ENCODE measurements around the gene INSL3.
"Not testable (repeated sequence)": the region's sequence is repeated elsewhere in the genome, so short reads cannot be mapped to it uniquely, and the experiment has no call there.

The INSL3 gene

DNA sequence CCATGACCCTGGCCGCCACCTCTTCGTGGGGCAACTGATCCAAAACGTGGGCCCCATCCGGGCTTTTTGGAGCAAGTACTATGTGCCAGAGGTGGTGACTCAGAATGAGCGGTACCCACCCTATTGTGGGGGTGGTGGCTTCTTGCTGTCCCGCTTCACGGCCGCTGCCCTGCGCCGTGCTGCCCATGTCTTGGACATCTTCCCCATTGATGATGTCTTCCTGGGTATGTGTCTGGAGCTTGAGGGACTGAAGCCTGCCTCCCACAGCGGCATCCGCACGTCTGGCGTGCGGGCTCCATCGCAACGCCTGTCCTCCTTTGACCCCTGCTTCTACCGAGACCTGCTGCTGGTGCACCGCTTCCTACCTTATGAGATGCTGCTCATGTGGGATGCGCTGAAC, 9.6 kb downstream of the INSL3 start:
- no peak for FAIRE-seq

DNA sequence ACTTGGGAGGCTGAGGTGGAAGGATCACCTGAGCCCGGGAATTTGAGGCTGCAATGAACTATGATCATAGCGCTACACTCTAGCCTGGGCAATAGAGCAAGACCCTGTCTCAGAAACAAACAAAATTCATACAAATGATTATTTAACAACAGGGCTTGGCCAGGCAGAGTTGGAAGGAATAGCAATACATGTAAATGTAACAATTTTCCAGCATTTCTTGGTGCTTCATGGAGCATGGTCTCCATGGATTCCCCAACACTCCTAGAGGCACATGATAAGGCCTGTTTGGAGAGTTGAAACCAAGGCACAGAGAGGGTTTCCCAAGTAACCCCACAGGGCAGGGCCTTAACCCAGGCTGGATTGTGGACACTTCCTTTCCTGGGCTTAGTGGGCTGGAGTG, 10.2 kb downstream of the INSL3 start:
- FAIRE-seq, result no peak

DNA sequence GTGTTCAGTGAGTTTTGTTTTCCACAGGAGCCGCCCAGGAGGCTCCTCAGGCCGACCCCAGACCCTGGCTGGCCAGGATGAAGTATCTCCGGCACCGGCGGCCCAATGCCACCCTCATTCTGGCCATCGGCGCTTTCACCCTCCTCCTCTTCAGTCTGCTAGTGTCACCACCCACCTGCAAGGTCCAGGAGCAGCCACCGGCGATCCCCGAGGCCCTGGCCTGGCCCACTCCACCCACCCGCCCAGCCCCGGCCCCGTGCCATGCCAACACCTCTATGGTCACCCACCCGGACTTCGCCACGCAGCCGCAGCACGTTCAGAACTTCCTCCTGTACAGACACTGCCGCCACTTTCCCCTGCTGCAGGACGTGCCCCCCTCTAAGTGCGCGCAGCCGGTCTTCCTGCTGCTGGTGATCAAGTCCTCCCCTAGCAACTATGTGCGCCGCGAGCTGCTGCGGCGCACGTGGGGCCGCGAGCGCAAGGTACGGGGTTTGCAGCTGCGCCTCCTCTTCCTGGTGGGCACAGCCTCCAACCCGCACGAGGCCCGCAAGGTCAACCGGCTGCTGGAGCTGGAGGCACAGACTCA, 13.5 kb downstream of the INSL3 start:
- FAIRE-seq, result no peak

- no peak for FAIRE-seq
Observed at GRCh38 chr19:17806945-17807344, 14.4 kb downstream of the INSL3 start.

DNA sequence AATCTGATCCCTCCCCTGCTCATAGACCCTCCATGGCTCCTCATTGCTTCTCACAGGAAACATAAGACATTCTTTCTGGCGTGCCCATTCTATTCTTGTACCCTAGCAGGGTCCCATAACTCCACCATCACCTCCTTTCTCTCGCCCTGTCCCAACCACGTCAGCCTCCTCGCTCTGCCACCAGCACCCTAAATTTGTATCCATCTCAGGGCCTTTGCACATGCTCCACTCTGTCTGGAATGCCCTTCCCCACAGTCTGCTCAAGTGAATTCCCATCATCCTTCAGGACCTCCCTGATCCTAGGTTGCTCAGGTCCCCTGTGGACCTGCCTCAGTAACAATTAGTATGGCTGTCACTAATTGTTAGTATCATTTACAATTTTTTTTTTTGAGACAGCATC, 15.9 kb downstream of the INSL3 start:
- FAIRE-seq, result no peak

DNA sequence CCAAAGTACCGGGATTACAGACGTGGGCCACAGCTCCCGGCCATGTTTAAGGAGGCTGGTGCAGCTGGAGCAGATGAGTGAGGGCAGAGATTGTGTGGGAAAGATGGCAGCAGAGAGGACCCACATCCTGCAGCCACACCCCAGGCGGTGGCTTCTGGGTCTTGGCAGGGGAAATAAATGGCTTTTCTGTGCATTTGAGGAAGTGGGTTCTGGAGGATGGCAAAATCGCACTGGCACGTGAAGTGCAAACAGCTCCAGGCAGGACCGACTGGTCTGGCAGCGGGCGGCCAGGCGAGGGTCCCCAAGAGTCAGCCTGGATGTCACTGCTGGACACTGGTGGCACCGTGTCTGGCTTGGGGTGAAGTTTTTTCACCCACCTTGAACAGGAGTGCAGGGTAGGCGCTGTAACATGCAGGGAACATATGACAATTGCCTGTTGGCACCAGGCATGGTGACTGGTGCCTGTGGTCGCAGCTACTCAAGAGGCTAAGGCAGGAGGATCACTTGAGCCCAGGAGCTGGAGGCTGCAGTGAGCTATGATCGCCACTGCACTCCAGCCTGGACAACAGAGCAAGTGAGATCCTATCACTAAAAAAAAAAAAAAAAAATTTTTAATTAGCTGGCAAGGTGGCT, 17.9 kb downstream of the INSL3 start:
- FAIRE-seq, result no peak

DNA sequence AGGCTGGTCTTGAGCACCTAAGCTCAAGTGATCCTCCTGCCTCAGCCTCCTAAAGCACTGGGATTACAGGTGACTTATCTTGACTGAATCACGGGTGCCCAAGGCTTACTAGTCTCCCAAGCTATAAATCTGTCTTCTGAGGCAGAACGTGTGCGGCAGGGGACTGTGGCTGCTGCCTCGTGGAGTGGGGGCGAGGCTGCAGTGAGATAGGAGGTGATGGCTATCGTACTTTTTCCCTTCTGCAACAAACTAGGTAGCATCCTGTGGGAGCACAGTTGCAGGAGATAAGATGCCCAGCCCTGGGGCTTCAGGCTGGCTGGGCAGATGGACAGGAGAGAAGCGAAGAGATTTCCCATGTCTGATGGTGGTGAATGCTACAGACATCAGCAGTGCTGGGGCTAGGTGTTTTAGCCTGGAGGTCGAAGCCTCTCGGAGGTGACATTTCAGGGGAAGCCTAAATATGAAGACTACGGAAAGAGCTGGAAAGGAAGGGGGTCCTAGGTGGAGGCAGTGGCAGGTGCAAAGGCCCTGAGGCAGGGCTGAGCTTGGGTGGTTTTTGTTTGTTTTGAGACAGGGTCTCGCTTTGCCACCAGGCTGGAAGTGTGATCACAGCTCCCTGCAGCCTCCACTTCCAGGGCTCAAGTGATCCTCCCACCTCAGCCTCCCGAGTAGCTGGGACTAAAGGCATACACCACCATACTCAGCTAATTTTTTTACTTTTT, 19.0 kb downstream of the INSL3 start:
- no peak for FAIRE-seq

GRCh38 chr19:17798599-17798998, 22.7 kb downstream of the INSL3 start:
- not testable (repeated sequence) for FAIRE-seq

GRCh38 chr19:17797424-17798201, 23.7 kb downstream of the INSL3 start:
- FAIRE-seq, result peak; percentile 36

- no peak for FAIRE-seq
Observed at GRCh38 chr19:17796838-17797423, 24.4 kb downstream of the INSL3 start.

GRCh38 chr19:17796013-17796837, 25.1 kb downstream of the INSL3 start:
- no peak for FAIRE-seq

- no peak for FAIRE-seq
Observed at GRCh38 chr19:17795495-17795856, 25.8 kb downstream of the INSL3 start.

GRCh38 chr19:17794731-17795494, 26.4 kb downstream of the INSL3 start, which contains the start of gene B3GNT3:
TSS of gene B3GNT3 (plus strand) at chr19:17795138. CDS start at chr19:17807808, 12,670 bp downstream.
- no peak for FAIRE-seq

DNA sequence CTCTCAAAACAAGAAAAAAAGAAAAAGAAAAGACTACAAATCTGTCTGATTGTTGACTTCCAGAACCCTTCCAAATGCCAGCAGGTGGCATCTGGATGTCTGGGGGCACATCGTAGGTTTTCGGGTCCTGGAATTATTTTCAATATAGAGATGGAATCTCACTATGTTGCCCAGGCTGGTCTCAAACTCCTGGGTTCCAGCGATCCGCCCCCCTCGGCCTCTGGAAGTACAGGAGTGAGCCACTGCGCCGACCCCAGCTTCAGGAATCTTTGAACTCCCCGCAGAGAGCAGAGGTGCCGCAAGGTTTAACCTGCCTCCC, 26.9 kb downstream of the INSL3 start:
- no peak for FAIRE-seq

GRCh38 chr19:17790059-17790780, 31.1 kb downstream of the INSL3 start:
- no peak for FAIRE-seq

- FAIRE-seq, result no peak
Observed at GRCh38 chr19:17788632-17789031, 32.7 kb downstream of the INSL3 start.

DNA sequence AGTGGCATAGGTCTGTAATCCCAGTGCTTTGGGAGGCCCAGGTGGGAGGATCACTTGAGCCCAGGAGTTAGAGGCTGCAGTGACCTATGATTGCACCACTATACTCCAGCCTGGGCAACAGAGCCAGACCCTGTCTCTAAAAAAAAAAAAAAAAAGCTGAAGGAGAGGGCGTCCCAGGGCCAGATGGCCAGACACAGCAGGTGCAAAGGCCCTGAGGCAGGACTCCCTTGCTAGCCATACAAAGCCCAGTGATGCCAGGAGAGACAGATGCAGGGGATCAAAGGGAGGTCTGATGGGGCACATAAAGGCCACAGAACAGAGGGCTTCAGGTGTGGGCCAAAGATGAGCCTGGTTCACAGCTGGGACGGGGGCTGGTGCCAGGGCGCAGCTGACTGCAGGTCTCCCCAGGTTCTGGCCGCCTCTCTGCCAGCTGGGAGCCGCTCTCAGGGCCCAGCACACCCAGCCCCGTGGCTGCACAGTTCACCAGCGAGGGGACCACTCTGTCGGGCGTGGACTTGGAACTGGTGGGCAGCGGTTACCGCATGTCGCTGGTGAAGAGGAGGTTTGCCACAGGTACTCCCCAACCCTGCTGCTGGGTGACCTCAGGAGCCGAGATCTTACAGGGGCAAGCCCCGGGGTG, 33.9 kb downstream of the INSL3 start:
- no peak for FAIRE-seq

- no peak for FAIRE-seq
Observed at GRCh38 chr19:17784201-17785008, 36.9 kb downstream of the INSL3 start.

DNA sequence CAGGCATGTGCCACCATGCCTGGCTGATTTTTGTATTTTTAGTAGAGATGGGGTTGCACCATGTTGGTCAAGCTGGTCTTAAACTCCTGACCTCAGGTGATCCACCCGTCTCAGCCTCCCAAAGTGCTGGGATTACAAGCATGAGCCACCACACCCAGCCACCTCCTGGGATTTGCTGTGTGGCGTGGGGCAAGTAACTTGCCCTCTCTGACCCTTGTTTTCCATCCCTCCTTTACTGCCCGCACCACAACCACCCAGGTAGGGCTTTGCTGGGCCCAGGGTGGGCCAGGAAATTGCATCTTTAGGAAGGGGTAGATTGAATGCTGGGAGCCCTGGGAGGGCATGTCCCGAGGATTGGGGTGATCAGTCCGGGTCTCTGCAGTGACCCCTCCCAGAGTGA, 37.6 kb downstream of the INSL3 start:
- not testable (repeated sequence) for FAIRE-seq

Measured in colon (tissue), 2 donors.